ENCODE data around the gene TGFBI.

The TGFBI gene

GRCh38 chr5:136094913-136095641 lies 66.3 kb downstream of the TGFBI start:
- Mint-ChIP-seq H3K4me1 (no peaks in the 10 kb centered on the region), H3K27ac (no peak overlapping the region), H3K36me3 (no peaks in the 10 kb centered on the region), H3K9me3 (no peaks in the 10 kb centered on the region), H3K27me3 (peaks cover 8% of the 10 kb centered on the region), H3K4me3 (no peak overlapping the region)

GRCh38 chr5:136098176-136098575 lies 69.4 kb downstream of the TGFBI start:
- peaks cover 8% of the 10 kb centered on the region for H3K27me3 Mint-ChIP-seq
- H3K36me3 Mint-ChIP-seq, result no peaks in the 10 kb centered on the region
- H3K4me1 Mint-ChIP-seq, result no peaks in the 10 kb centered on the region
- H3K27ac Mint-ChIP-seq, result no peak overlapping the region
- no peak overlapping the region for H3K4me3 Mint-ChIP-seq
- H3K9me3 Mint-ChIP-seq, result no peaks in the 10 kb centered on the region

GRCh38 chr5:136099870-136100269 lies 71.1 kb downstream of the TGFBI start:
- H3K4me3 Mint-ChIP-seq, result no peak overlapping the region
- no peaks in the 10 kb centered on the region for H3K9me3 Mint-ChIP-seq
- no peaks in the 10 kb centered on the region for H3K36me3 Mint-ChIP-seq
- H3K27me3 Mint-ChIP-seq, result peaks cover 9% of the 10 kb centered on the region
- H3K4me1 Mint-ChIP-seq, result no peaks in the 10 kb centered on the region
- no peak overlapping the region for H3K27ac Mint-ChIP-seq

GRCh38 chr5:136101884-136102283 lies 73.1 kb downstream of the TGFBI start:
- Mint-ChIP-seq H3K27ac (no peak overlapping the region), H3K4me3 (no peak overlapping the region), H3K4me1 (no peaks in the 10 kb centered on the region), H3K9me3 (no peaks in the 10 kb centered on the region), H3K27me3 (peaks cover 3% of the 10 kb centered on the region), H3K36me3 (no peaks in the 10 kb centered on the region)

GRCh38 chr5:136103118-136103517 lies 74.3 kb downstream of the TGFBI start:
- Mint-ChIP-seq H3K27ac (no peak overlapping the region), H3K9me3 (no peaks in the 10 kb centered on the region), H3K4me1 (no peaks in the 10 kb centered on the region), H3K27me3 (peaks cover 3% of the 10 kb centered on the region), H3K36me3 (no peaks in the 10 kb centered on the region), H3K4me3 (no peak overlapping the region)

GRCh38 chr5:136104306-136104965 lies 75.6 kb downstream of the TGFBI start:
- H3K4me1 Mint-ChIP-seq, result no peaks in the 10 kb centered on the region
- H3K9me3 Mint-ChIP-seq, result no peaks in the 10 kb centered on the region
- no peaks in the 10 kb centered on the region for H3K36me3 Mint-ChIP-seq
- H3K27ac Mint-ChIP-seq, result no peak overlapping the region
- peaks cover 3% of the 10 kb centered on the region for H3K27me3 Mint-ChIP-seq
- no peak overlapping the region for H3K4me3 Mint-ChIP-seq

GRCh38 chr5:136106351-136107031 lies 77.7 kb downstream of the TGFBI start:
- no peaks in the 10 kb centered on the region for H3K4me1 Mint-ChIP-seq
- no peaks in the 10 kb centered on the region for H3K9me3 Mint-ChIP-seq
- H3K36me3 Mint-ChIP-seq, result no peaks in the 10 kb centered on the region
- H3K27ac Mint-ChIP-seq, result no peak overlapping the region
- H3K4me3 Mint-ChIP-seq, result no peak overlapping the region
- H3K27me3 Mint-ChIP-seq, result peaks cover 3% of the 10 kb centered on the region

- H3K4me1 Mint-ChIP-seq, result no peaks in the 10 kb centered on the region
Measured at GRCh38 chr5:136108180-136108611, 79.4 kb downstream of the TGFBI start.

GRCh38 chr5:136108766-136109165 lies 80.0 kb downstream of the TGFBI start:
- no peaks in the 10 kb centered on the region for H3K4me1 Mint-ChIP-seq
- no peak overlapping the region for H3K4me3 Mint-ChIP-seq
- no peak overlapping the region for H3K27ac Mint-ChIP-seq
- no peaks in the 10 kb centered on the region for H3K9me3 Mint-ChIP-seq
- no peaks in the 10 kb centered on the region for H3K36me3 Mint-ChIP-seq
- peaks cover 4% of the 10 kb centered on the region for H3K27me3 Mint-ChIP-seq

More at GRCh38 chr5:136108180-136108611, 79.4 kb downstream of the TGFBI start:
- H3K9me3 Mint-ChIP-seq, result no peaks in the 10 kb centered on the region
- no peaks in the 10 kb centered on the region for H3K36me3 Mint-ChIP-seq
- no peak overlapping the region for H3K4me3 Mint-ChIP-seq
- H3K27me3 Mint-ChIP-seq, result peaks cover 4% of the 10 kb centered on the region
- H3K27ac Mint-ChIP-seq, result no peak overlapping the region

GRCh38 chr5:136109453-136110135 lies 80.8 kb downstream of the TGFBI start:
- H3K9me3 Mint-ChIP-seq, result no peaks in the 10 kb centered on the region
- H3K36me3 Mint-ChIP-seq, result no peaks in the 10 kb centered on the region
- no peak overlapping the region for H3K27ac Mint-ChIP-seq
- no peaks in the 10 kb centered on the region for H3K4me1 Mint-ChIP-seq
- H3K4me3 Mint-ChIP-seq, result no peak overlapping the region
- peaks cover 4% of the 10 kb centered on the region for H3K27me3 Mint-ChIP-seq

Data from activated naive CD4-positive, alpha-beta T cell treated with anti-CD3 and anti-CD28 coated beads, Interleukin-2, amount 50 U/mL, for 24 hours (primary cell).